ENCODE data around the gene DACH1. TPM values are rescaled to one million over a fixed set of nuclear protein-coding genes. Genes with fewer than 3 reads are reported as not detected.

Gene DACH1
- total RNA-seq, 1 donor from 2014 or later: 8.1 TPM

GRCh38 chr13:71493189-71493588 is 373.8 kb downstream of the DACH1 start:
- ATAC-seq (no peak), DNase-seq (no peak)
- no peaks in the 10 kb centered on the region for H3K27me3 ChIP-seq (ENCODE audit: low read depth)
- H3K4me1 ChIP-seq: no peaks in the 10 kb centered on the region
- no peak overlapping the region for H3K27ac ChIP-seq
- H3K4me3 ChIP-seq: no peak overlapping the region
- H3K9me3 ChIP-seq: no peaks in the 10 kb centered on the region
- intact Hi-C loops (cut with DNase I): no loop called here
- TF ChIP-seq CTCF (IDR thresholded peaks at IDR 0.05): no peak
- no peaks in the 10 kb centered on the region for H3K36me3 ChIP-seq

DNA sequence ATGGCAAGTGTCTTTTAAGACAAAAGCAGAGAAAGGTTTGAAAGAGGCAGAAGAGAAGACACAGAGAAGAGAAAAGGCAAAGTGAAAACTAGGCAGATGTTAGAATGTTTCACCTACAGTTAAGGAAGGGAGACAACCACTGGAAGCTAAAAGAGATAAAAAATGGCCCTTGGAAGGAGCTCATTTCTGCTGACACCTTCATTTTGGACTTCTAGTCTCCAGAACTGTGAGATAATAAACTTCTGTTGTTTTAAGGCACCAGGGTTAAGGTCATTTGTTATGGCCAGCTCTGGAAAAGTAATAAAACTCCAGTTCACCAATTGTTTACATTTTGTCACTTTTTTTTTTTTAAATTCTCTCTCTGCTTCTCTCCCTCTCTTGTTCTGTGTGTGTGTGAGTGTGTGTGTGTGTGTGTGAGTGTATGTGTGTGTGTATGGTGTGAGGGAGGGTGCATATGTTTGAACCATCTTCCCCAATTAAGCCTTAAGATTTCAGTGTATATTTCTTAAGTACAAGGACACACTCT is 374.6 kb downstream of the DACH1 start:
- intact Hi-C loops (cut with DNase I): no loop called here
- DNase-seq (no peak), ATAC-seq (no peak)
- H3K4me3 ChIP-seq: no peak overlapping the region
- no peaks in the 10 kb centered on the region for H3K9me3 ChIP-seq
- no peak for TF ChIP-seq CTCF (IDR thresholded peaks at IDR 0.05)
- H3K4me1 ChIP-seq: no peaks in the 10 kb centered on the region
- no peak overlapping the region for H3K27ac ChIP-seq
- no peaks in the 10 kb centered on the region for H3K36me3 ChIP-seq
- no peaks in the 10 kb centered on the region for H3K27me3 ChIP-seq (ENCODE audit: low read depth)

DNA sequence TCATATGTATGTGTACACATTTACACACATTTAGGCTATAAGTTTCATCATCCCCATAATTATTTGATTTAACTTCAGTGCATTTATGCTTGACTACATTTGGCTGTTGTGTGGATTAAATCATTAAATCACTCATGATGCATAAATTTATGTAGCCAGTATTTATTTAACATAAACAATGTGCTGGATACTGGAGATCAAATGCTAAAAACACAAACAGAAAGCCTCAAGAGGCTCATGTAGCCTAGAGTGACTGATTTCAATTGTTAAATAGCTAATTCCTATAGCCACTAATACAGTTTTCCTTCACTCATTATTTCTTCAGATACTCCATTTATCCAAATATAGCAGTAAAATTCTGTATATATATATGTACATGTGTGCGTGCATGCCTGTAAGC is 376.0 kb downstream of the DACH1 start:
- no peaks in the 10 kb centered on the region for H3K27me3 ChIP-seq (ENCODE audit: low read depth)
- intact Hi-C loops (cut with DNase I): no loop called here
- H3K36me3 ChIP-seq: no peaks in the 10 kb centered on the region
- H3K9me3 ChIP-seq: no peaks in the 10 kb centered on the region
- H3K27ac ChIP-seq: no peak overlapping the region
- no peak overlapping the region for H3K4me3 ChIP-seq
- ATAC-seq (no peak), DNase-seq (no peak)
- no peaks in the 10 kb centered on the region for H3K4me1 ChIP-seq
- no peak for TF ChIP-seq CTCF (IDR thresholded peaks at IDR 0.05)

DNA sequence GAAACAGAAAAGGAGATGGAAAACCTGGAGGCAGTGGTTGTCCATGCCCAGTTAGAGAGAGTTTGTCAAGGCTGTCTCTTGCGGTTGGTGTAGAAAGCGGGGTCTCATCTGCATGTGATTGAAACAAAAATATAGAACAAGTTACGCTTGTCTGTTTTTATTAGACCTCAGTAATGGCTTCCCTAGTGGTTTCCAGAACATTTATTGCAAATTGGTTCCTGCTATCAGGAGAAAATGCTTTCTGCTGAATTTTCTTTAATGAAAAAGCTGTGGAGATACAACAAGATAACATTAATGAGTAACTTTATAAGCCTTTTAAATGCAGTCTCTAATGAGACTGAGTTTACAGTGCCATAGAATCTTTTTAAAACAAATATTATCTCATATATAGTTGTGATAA is 378.0 kb downstream of the DACH1 start:
- H3K27me3 ChIP-seq (ENCODE audit: low read depth): no peaks in the 10 kb centered on the region
- no peak for ATAC-seq
- no peak overlapping the region for H3K4me3 ChIP-seq
- DNase-seq: no peak
- no peaks in the 10 kb centered on the region for H3K36me3 ChIP-seq
- no peaks in the 10 kb centered on the region for H3K9me3 ChIP-seq
- no peak overlapping the region for H3K27ac ChIP-seq
- intact Hi-C loops (cut with DNase I): no loop called here
- no peaks in the 10 kb centered on the region for H3K4me1 ChIP-seq
- TF ChIP-seq CTCF (IDR thresholded peaks at IDR 0.05): no peak

DNA sequence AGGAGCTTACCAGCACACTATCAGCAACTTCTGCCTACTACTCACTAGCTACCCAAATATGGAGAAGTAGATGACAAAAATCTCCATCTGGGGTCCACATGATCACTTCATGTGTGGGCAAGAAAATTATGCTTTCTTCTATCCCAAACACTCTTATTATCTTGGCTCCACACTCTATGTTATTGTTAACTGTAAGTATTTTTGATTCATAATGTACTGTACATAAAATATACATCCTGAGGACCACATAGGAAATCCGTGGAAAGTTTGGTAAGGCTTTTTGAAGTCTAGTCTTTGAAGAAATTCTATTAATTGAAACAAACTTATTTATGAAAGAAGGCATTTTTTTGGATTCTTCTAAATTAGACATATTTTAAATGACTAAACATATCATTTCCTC is 378.8 kb downstream of the DACH1 start:
- H3K4me3 ChIP-seq: no peak overlapping the region
- H3K36me3 ChIP-seq: no peaks in the 10 kb centered on the region
- no peaks in the 10 kb centered on the region for H3K27me3 ChIP-seq (ENCODE audit: low read depth)
- no peaks in the 10 kb centered on the region for H3K4me1 ChIP-seq
- TF ChIP-seq CTCF (IDR thresholded peaks at IDR 0.05): no peak
- no peak for ATAC-seq
- no peak overlapping the region for H3K27ac ChIP-seq
- no peaks in the 10 kb centered on the region for H3K9me3 ChIP-seq
- DNase-seq: no peak
- intact Hi-C loops (cut with DNase I): no loop called here

- Histone ChIP-seq H3K27me3 (ENCODE audit: low read depth) (no peaks in the 10 kb centered on the region), H3K4me1 (no peaks in the 10 kb centered on the region), H3K9me3 (no peaks in the 10 kb centered on the region), H3K36me3 (no peaks in the 10 kb centered on the region), H3K27ac (no peak overlapping the region), H3K4me3 (no peak overlapping the region)
- intact Hi-C loops (cut with DNase I): no loop called here
- ATAC-seq (no peak), DNase-seq (no peak)
- no peak for TF ChIP-seq CTCF (IDR thresholded peaks at IDR 0.05)
Observed at GRCh38 chr13:71485913-71486312, 381.1 kb downstream of the DACH1 start.
